Adrenal gland (tissue), 12 donors: ENCODE data around the gene MYO1B. TPM values are rescaled to one million over a fixed set of nuclear protein-coding genes. Genes with fewer than 3 reads are reported as not detected.

Experiments
- DNase-seq, 7 donors: peaks; one replicate each; pipeline ENCODE4 v3.0.0-alpha.2; 2019 to 2020
- H3K27ac ChIP-seq, 5 donors: fragments of 200-600 bp; sonication (generic) in 4 of 5; 1 replicate in 3 of 5; 2 replicates in 2 of 5; pipeline versions ENCODE4 v1.5.1 to v1.8.0; 2016 to 2020; ENCODE audit warnings: mild to moderate bottlenecking in 1 of 5
- H3K27me3 ChIP-seq: fragments of 200-600 bp; 2 replicates; pipeline ENCODE4 v1.8.0; 2021
- H3K36me3 ChIP-seq, 2 donors: fragments of 200-600 bp; replicated peaks in 1 of 2; 1 replicate in 1 of 2; 2 replicates in 1 of 2; pipeline versions ENCODE4 v1.5.1 to v1.8.0; 2018 to 2022
- H3K4me1 ChIP-seq, 2 donors: fragments of 200-600 bp; replicated peaks in 1 of 2; 1 replicate in 1 of 2; 2 replicates in 1 of 2; pipeline versions ENCODE4 v1.5.1 to v1.8.0; 2018 to 2021
- H3K4me3 ChIP-seq, 4 donors: fragments of 200-600 bp; sonication (generic) in 3 of 4; one replicate each; pipeline ENCODE4 v1.5.1; 2016 to 2018
- H3K9me3 ChIP-seq, 3 donors: fragments of 200-600 bp; sonication (generic) in 1 of 3; replicated peaks in 1 of 3; 1 replicate in 2 of 3; 2 replicates in 1 of 3; pipeline versions ENCODE4 v1.5.1 to v1.8.0; 2016 to 2021
- POLR2A ChIP-seq, 2 donors: fragments of 450-650 bp; IDR thresholded peaks; one replicate each; pipeline ENCODE4 v1.6.1; 2017; ENCODE audit warnings: antibody characterized with exemption in 2 of 2, mild to moderate bottlenecking in 2 of 2, moderate library complexity in 1 of 2
- WGBS, 4 donors: extraction: QIAGEN DNeasy Blood & Tissue Kit in 2 of 4; methylation state at CpG; one replicate each; pipeline versions ENCODE4 v1.1.5 to v1.1.7; 2013 to 2017; 5-methylcytosine and 5-hydroxymethylcytosine counted together
- intact Hi-C, 2 donors: fragments of 100-400 bp; cut with DNase I; formaldehyde crosslinking; loops; one replicate each; pipeline versions ENCODE4 v1.14.1 to v1.15.0; 2022 to 2023
- polyA plus RNA-seq, 3 donors: library from polyadenylated mRNA; stranded (reverse); fragments of 200-250 nt in 2 of 3; fragments of 350-450 nt in 1 of 3; fragmentation: Illumina TruSeq in 1 of 3; extraction: RNeasy Lipid Tissue Mini Kit (QIAGEN cat#74804) in 1 of 3; gene quantifications; one replicate each; pipeline ENCODE4 v1.2.3, GENCODE V29; 2013 to 2014
- total RNA-seq, 9 donors: library from RNA; depleted of rRNA in 4 of 9; stranded (reverse); fragments of >200 nt in 4 of 9; fragments of 120-200 nt in 1 of 9; fragmentation: NEBNext Ultra II Directional in 1 of 9; extraction: Animal tissue kit (Norgen Biotek cat#: 25700) in 1 of 9; gene quantifications; one replicate each; pipeline versions ENCODE4 v1.1.0 to v1.2.4, GENCODE V29; 2013 to 2023
- TF ChIP-seq, protein P1 (sequence below), 6 experiments: fragments of 450-650 bp in 4 of 6; fragments of 200-600 bp in 2 of 6; sonication (generic) in 1 of 6; IDR thresholded peaks; 1 replicate in 5 of 6; 2 replicates in 1 of 6; pipeline versions ENCODE4 v1.5.1 to v1.8.0; 2016 to 2021; ENCODE audit warnings: antibody characterized with exemption in 6 of 6, mild to moderate bottlenecking in 2 of 6, moderate library complexity in 1 of 6
- donor health status: healthy with polysubstance abuse.
- donor health status: Bipolar disorder and iron deficiency.
- donor health status: DM: yes; HTN: yes; CAD: no.
- donor health status: DM: no; HTN: no; CAD: no.
- donor health status: DM: no; HTN: no; CAD: no.
- donor health status: DM: yes; HTN: yes; CAD: no.

The MYO1B gene
- total and polyA plus RNA-seq, 12 donors: 6.9 to 24.0 (median 14.0) TPM

DNA sequence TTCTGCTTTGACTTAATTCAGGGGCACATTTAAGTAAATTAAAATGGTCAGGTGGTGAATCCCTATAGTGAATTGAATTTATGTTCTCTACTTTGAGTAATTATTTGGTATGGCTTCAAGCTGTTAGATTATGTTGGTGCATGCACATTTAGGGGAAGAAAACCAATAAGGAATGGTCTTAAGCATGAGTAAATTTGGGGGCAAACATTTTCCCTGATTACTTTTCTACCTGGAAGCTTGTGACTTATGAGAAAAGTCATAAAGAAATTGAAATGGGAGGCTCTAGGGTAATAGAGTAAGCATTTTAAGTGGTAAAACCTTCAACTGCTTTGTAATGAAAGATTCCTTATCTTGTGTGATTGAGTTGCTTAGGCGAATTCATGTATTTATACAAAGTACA is 112.5 kb downstream of the MYO1B start:
- TF ChIP-seq POLR2A (IDR thresholded peaks at IDR 0.05): no peak
- TF ChIP-seq, protein P1, sequence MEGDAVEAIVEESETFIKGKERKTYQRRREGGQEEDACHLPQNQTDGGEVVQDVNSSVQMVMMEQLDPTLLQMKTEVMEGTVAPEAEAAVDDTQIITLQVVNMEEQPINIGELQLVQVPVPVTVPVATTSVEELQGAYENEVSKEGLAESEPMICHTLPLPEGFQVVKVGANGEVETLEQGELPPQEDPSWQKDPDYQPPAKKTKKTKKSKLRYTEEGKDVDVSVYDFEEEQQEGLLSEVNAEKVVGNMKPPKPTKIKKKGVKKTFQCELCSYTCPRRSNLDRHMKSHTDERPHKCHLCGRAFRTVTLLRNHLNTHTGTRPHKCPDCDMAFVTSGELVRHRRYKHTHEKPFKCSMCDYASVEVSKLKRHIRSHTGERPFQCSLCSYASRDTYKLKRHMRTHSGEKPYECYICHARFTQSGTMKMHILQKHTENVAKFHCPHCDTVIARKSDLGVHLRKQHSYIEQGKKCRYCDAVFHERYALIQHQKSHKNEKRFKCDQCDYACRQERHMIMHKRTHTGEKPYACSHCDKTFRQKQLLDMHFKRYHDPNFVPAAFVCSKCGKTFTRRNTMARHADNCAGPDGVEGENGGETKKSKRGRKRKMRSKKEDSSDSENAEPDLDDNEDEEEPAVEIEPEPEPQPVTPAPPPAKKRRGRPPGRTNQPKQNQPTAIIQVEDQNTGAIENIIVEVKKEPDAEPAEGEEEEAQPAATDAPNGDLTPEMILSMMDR (IDR thresholded peaks at IDR 0.05): no peak
- no peak for DNase-seq
- intact Hi-C loops: loop anchor here in 1 of 2 donors (10.0 kb wide), 1 partner anchor 123 kb away; no protein-coding TSS in a partner anchor
- no peak overlapping the region for H3K27ac ChIP-seq
- no peak overlapping the region for H3K4me3 ChIP-seq
- no peaks in the 10 kb centered on the region for H3K9me3 ChIP-seq
- H3K27me3 ChIP-seq: no peaks in the 10 kb centered on the region
- H3K36me3 ChIP-seq: no peaks in the 10 kb centered on the region
- WGBS, 4 donors: 58 to 81% (median 77%) methylated on average over 1 of the region's 1 CpG
- no peaks in the 10 kb centered on the region for H3K4me1 ChIP-seq

DNA sequence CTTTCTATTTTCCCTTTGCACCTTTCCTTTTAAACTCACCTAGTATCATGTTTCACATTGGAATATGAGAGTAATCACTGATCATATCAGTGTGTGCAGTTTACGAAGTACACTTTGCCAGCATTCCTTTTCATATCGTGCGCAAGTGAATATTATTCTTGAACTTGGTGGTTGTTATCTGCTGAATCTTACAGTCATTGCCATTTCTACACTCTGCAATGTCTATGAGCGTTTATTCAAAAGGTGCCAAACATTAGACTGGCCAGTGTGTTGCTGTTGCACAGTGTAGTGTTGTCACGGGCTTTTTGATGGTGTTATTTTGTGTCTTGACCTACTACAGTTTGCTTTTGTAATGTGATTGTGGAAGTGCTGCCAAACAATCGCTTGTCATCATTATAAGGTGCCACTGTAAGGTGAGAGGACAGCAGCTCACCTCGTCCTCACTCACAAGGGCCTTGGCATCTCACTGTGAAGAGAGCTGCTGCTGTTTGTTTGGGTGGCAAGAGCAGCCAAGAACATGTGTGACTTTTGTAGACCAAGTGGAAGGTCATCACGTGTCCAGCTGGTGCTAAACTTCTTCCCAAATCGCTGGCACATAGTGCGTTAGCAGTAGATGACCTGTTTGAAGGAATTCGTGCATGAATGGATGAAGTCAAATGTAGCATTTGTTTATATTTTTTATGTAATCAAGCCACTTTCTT is 113.3 kb downstream of the MYO1B start:
- TF ChIP-seq, protein P1 (IDR thresholded peaks at IDR 0.05): no peak
- TF ChIP-seq POLR2A (IDR thresholded peaks at IDR 0.05): no peak
- intact Hi-C loops: loop anchor here in 1 of 2 donors (10.0 kb wide), 1 partner anchor 124 kb away; no protein-coding TSS in a partner anchor
- no peaks in the 10 kb centered on the region for H3K9me3 ChIP-seq
- no peak for DNase-seq
- no peaks in the 10 kb centered on the region for H3K27me3 ChIP-seq
- no peak overlapping the region for H3K4me3 ChIP-seq
- 77 to 86% (median 83%) methylated on average over 11 of the region's 11 CpGs for WGBS, 4 donors
- no peaks in the 10 kb centered on the region for H3K36me3 ChIP-seq
- no peak overlapping the region for H3K27ac ChIP-seq
- H3K4me1 ChIP-seq: no peaks in the 10 kb centered on the region

DNA sequence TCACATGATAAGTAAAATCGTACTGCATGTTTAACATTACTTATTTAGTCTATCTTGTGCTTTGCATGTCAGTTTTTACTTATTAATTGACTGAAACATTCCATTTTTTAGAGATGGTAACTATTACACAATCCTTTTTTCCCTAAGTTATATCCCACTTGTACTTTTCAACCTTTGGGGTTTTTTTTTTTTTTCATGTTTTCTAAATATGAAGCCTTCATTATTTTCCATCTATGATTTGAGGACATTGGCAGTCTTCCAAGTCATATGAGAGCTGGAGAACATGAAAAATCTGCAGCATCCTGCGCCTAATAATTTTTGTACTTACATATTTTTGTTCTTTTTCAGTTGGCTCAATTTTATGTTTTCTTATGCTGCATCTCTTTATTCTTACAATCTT is 113.9 kb downstream of the MYO1B start:
- intact Hi-C loops: loop anchor here in 1 of 2 donors (10.0 kb wide), 1 partner anchor 124 kb away; no protein-coding TSS in a partner anchor
- H3K27ac ChIP-seq: no peak overlapping the region
- no peaks in the 10 kb centered on the region for H3K4me1 ChIP-seq
- H3K4me3 ChIP-seq: no peak overlapping the region
- no peak for DNase-seq
- H3K27me3 ChIP-seq: no peaks in the 10 kb centered on the region
- H3K36me3 ChIP-seq: no peaks in the 10 kb centered on the region
- TF ChIP-seq, protein P1 (IDR thresholded peaks at IDR 0.05): no peak
- no peak for TF ChIP-seq POLR2A (IDR thresholded peaks at IDR 0.05)
- WGBS, 4 donors: 54 to 63% (median 57%) methylated on average over 2 of the region's 2 CpGs
- no peaks in the 10 kb centered on the region for H3K9me3 ChIP-seq

DNA sequence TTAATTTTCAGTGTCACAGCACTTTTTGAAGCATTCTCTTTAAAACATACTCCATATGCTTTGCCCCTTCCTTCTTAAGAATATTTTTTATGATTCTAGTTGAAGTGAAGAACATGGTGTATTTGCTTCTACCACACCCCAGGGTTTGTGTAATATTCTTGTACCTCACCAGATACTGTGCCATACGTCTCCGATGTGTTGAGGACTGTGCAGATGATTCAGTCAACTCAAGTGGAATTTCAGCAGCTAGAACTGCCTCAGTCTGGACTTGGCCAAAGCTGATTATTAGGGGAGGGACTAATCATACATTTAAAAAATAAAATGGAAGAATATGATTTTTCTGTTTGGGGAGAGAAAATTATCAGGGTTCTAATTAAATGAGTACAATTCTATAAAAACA is 115.7 kb downstream of the MYO1B start:
- no peaks in the 10 kb centered on the region for H3K27me3 ChIP-seq
- H3K9me3 ChIP-seq: no peaks in the 10 kb centered on the region
- H3K36me3 ChIP-seq: no peaks in the 10 kb centered on the region
- TF ChIP-seq POLR2A (IDR thresholded peaks at IDR 0.05): no peak
- TF ChIP-seq, protein P1 (IDR thresholded peaks at IDR 0.05): no peak
- H3K27ac ChIP-seq: no peak overlapping the region
- H3K4me3 ChIP-seq: no peak overlapping the region
- 89 to 96% (median 92%) methylated on average over 2 of the region's 2 CpGs for WGBS, 4 donors
- no peak for DNase-seq
- intact Hi-C loops: no loop called here
- no peaks in the 10 kb centered on the region for H3K4me1 ChIP-seq
